ENCODE results near the gene PDSS2. TPM values are rescaled to one million over a fixed set of nuclear protein-coding genes. Genes with fewer than 3 reads are reported as not detected.

The PDSS2 gene
- total and polyA plus RNA-seq, 2 of the 8 experiments (the other 6 are each of a cell fraction or from before 2014, with no cell fraction given) = 10.7 to 16.1 TPM

DNA sequence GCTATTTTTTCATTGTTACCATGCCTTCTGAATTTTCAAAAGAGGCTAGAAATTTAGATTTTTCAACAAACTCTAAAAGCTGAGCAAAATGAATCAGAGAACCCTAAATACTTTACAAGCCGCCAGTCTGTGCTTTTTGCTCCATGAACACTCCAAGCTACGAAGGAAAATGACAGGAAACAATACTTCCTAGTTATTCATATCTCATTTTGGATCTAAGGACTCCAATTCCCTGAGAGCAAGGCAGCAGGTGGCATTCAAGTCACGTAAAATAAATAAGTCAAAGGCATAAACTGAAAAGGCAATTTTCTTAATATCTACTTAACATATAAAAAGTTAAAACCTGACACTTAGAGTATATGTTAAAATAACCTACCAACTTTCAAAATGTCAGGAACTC lies 50.6 kb downstream of the PDSS2 start:
- Histone ChIP-seq H3K18ac (ENCODE audit: extremely low read depth, low read length) (no peak overlapping the region; the same call in 1 of the 2 replicates), H2BK12ac (ENCODE audit: low read depth, low read length) (no peak overlapping the region), H2AK5ac (ENCODE audit: low read depth, low read length) (no peak overlapping the region), H3K14ac (ENCODE audit: insufficient read length) (no peak overlapping the region), H3K4me2 (ENCODE audit: insufficient read depth in 1 of 2, low read depth in 2 of 2, low read length in 2 of 2) (no peak overlapping the region), H2BK15ac (ENCODE audit: low read length) (no peak overlapping the region), H3K36me3 (ENCODE audit: control insufficient read depth in 2 of 4, insufficient read depth in 4 of 4, low read length in 3 of 4) (no peaks in the 10 kb centered on the region), H2BK5ac (ENCODE audit: low read depth, low read length) (no peak overlapping the region), H3K56ac (replicated peaks; ENCODE audit: insufficient read length, low read depth, low read length) (no peak overlapping the region), H2AFZ (ENCODE audit: low read length) (no peak overlapping the region), H3K4me1 (replicated peaks in 1 of 4; ENCODE audit: control insufficient read depth in 3 of 4, insufficient read depth in 4 of 4, low read length in 3 of 4) (peaks cover 0 to 9% (median 5%) of the 10 kb centered on the region in 4 experiments; a peak in 5 of 7 replicates), H3K23ac (ENCODE audit: insufficient read length) (no peak overlapping the region), H3K27me3 (replicated peaks in 1 of 4; ENCODE audit: control insufficient read depth in 3 of 4, extremely low read depth in 1 of 4, insufficient read depth in 3 of 4, low read length in 3 of 4) (no peaks in the 10 kb centered on the region), H3K79me1 (ENCODE audit: low read depth, low read length) (no peaks in the 10 kb centered on the region; the same call in 1 of the 2 replicates), H2BK120ac (replicated peaks; ENCODE audit: low read depth, low read length) (no peak overlapping the region), H3K4me3 (ENCODE audit: extremely low read depth in 1 of 4, insufficient read depth in 2 of 4, low read depth in 3 of 4, low read length in 4 of 4) (no peak overlapping the region), H3K79me2 (ENCODE audit: control insufficient read depth in 1 of 2, insufficient read depth in 2 of 2, low read length in 2 of 2) (peaks cover 0 to 8% of the 10 kb centered on the region in 2 experiments; a peak in 2 of 4 replicates), H3K9me3 (ENCODE audit: insufficient read depth in 2 of 2, low read depth in 1 of 2, low read length in 1 of 2) (no peaks in the 10 kb centered on the region; a peak in 1 of 4 replicates), H4K91ac (replicated peaks; ENCODE audit: insufficient read length, low read length) (no peak overlapping the region), H3K23me2 (ENCODE audit: low read depth, low read length) (no peaks in the 10 kb centered on the region), H3K4ac (replicated peaks; ENCODE audit: insufficient read length, low read depth, low read length) (no peak overlapping the region), H3K9ac (replicated peaks in 1 of 4; ENCODE audit: extremely low read depth in 1 of 4, low read depth in 3 of 4, low read length in 3 of 4) (no peak overlapping the region), H4K5ac (ENCODE audit: insufficient read length, low read depth, low read length) (no peak overlapping the region), H4K8ac (ENCODE audit: extremely low read depth, insufficient read depth, low read length) (no peak overlapping the region), H3K27ac (ENCODE audit: low read depth, low read length) (no peak overlapping the region), H4K20me1 (replicated peaks in 1 of 2; ENCODE audit: control insufficient read depth in 1 of 2, insufficient read depth in 2 of 2, low read length in 2 of 2) (no peaks in the 10 kb centered on the region), H2BK20ac (ENCODE audit: low read length) (no peak overlapping the region)
- DNase-seq (ENCODE audit: low read depth in 1 of 2, low spot score in 2 of 2) (no peak), FAIRE-seq (no peak)
- CTCF ChIA-PET (ENCODE audit: partially characterized antibody) = interaction anchor here (1.0 to 2.6 kb wide), 2 partner anchors 9 to 50 kb away, joined by 4 to 12 read pairs; no protein-coding TSS in a partner anchor
- WGBS, 2 experiments (ENCODE audit: extremely low coverage in 1 of 2, insufficient coverage in 1 of 2, insufficient read length in 1 of 2, insufficient replicate concordance in 2 of 2, low coverage in 1 of 2, low lambda C conversion rate in 2 of 2, missing lambda C conversion rate in 1 of 2) = 86% methylated on average over 3 of the region's 3 CpGs; no CpG with 5 or more reads in 1 of the 2 experiments
- POLR2A ChIA-PET (ENCODE audit: partially characterized antibody) = interaction anchor here (0.9 kb wide), 1 partner anchor 81 kb away, joined by 3 read pairs; no protein-coding TSS in a partner anchor
- TF ChIP-seq RXRA (IDR thresholded peaks at IDR 0.05; ENCODE audit: insufficient read depth, low read depth, low read length) = no peak
- TF ChIP-seq RBBP5 (IDR thresholded peaks at IDR 0.05; ENCODE audit: borderline replicate concordance, low read depth, low read length) = no peak
- no peak for TF ChIP-seq SUZ12 (IDR thresholded peaks at IDR 0.05; ENCODE audit: low read length)
- TF ChIP-seq YY1 (IDR thresholded peaks at IDR 0.05; ENCODE audit: low read depth, low read length) = no peak
- no peak for TF ChIP-seq SP1 (IDR thresholded peaks at IDR 0.05; ENCODE audit: low read depth, low read length)
- TF ChIP-seq CTBP2 (IDR thresholded peaks at IDR 0.05; ENCODE audit: borderline replicate concordance, insufficient read depth, insufficient read length, low read length) = no peak
- TF ChIP-seq EZH2 (IDR thresholded peaks at IDR 0.05; ENCODE audit: low read depth, low read length, severe bottlenecking) = no peak
- no peak for TF ChIP-seq EP300 (IDR thresholded peaks at IDR 0.05; ENCODE audit: borderline replicate concordance in 1 of 2, low read depth in 2 of 2, low read length in 2 of 2)
- TF ChIP-seq TAF1 (IDR thresholded peaks at IDR 0.05; ENCODE audit: low read depth, low read length) = no peak
- TF ChIP-seq CEBPB (IDR thresholded peaks at IDR 0.05; ENCODE audit: low read depth, low read length) = no peak
- no peak for TF ChIP-seq ZNF274 (IDR thresholded peaks at IDR 0.05; ENCODE audit: borderline replicate concordance, extremely low read depth, low read length)
- TF ChIP-seq CBX5 (IDR thresholded peaks at IDR 0.05; ENCODE audit: low read depth, low read length) = no peak
- TF ChIP-seq GTF2F1 (IDR thresholded peaks at IDR 0.05; ENCODE audit: borderline replicate concordance, low read depth, low read length) = no peak
- no peak for TF ChIP-seq NANOG (IDR thresholded peaks at IDR 0.05; ENCODE audit: insufficient read depth, low read depth, low read length, poor library complexity, severe bottlenecking)
